NB4 (cell line): ENCODE data around the gene TBC1D9.

Experiments
- CTCF ChIP-seq: IDR thresholded peaks from one replicate; pipeline ENCODE4 v1.5.1; 2012; ENCODE audit warnings: low read depth, low read length
- POLR2A ChIP-seq: IDR thresholded peaks from 2 replicates; pipeline ENCODE4 v1.6.1; 2011; ENCODE audit warnings: mild to moderate bottlenecking; ENCODE audit not compliant: insufficient read length; ENCODE audit errors: extremely low read depth
- TF ChIP-seq, protein P1 (sequence below): IDR thresholded peaks from 2 replicates; pipeline ENCODE4 v1.6.1; 2011; ENCODE audit warnings: low read depth, low read length

DNA sequence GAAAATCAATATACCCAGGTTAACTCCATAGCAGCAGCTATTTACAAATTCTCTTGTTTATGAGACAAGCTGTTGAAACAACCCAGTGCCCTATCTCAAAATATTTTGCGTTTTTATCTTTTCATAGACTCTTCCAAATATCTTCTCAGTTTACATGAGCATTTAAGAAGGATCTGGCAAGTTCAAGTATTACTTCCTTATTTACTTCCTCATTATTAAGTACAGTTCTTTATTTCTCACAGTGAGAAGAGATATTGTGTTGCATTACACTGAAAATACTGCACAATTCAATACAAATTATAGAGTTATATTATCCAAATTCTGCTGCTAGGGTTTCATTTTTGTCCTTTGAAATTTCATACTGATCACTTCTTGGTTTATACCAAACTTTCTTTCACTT lies 143.8 kb downstream of the TBC1D9 start:
- no peak for TF ChIP-seq CTCF
- TF ChIP-seq POLR2A: no peak
- TF ChIP-seq, protein P1, sequence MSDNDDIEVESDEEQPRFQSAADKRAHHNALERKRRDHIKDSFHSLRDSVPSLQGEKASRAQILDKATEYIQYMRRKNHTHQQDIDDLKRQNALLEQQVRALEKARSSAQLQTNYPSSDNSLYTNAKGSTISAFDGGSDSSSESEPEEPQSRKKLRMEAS: no peak
